ENCODE measurements around the gene ZCCHC8. TPM values are rescaled to one million over a fixed set of nuclear protein-coding genes. Genes with fewer than 3 reads are reported as not detected.

Gene ZCCHC8
- total RNA-seq (2022): 33.4 and 41.8 TPM in 2 replicates
- Bru-seq, nascent RNA: percentile 86 among the genes with signal in this experiment
- BruChase-seq, experiment 1, labeled RNA remaining after a 6-hour chase: percentile 85 among the genes with signal in this experiment
- BruChase-seq, experiment 2, labeled RNA remaining after a 2-hour chase: percentile 93 among the genes with signal in this experiment
- long read RNA-seq, transcript ZCCHC8-210 (14 exons, 2,955 nt): major isoform, 18 of 29 reads
- long read RNA-seq, partial matches to known transcripts: 3 of 29 reads
- long read RNA-seq, other reads (novel, unspliced or antisense): 7 of 29 reads

DNA sequence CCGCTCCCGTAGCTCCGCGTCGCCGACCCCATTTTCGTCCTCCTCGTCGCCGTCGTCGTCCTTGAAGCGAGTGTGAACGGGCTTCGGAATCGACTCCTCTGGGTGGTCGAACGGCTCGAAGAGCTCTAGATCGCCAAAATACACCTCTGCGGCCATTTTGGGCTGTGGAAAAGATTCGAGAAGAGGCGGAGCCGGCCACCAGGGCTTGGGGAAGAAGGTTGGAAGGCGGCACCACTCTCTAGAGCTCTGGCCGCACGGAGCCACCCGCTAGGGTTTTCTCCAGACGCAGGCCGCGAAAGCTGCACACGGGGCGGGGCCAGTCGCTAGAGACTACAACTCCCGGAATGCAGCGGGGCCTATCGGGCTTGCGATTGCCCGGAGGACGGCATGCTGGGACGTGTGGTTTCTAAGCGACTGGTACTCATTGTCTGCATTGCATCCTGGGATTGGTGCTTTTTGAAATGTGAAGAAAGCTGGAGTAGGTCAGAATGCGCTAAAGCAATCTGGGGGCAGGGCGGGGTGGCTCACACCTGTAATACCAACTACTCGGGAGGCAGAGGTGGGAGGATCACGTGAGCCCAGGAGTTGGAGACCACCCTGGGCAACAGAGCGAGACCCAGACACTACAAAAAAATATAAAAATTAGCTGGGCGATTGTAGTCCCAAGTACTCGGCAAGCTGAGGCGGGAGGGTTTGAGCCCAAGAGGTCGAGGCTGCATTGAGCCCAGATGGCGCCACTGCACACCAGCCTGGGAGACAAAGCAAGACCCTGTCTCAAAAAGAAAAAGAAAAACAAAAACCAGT, at the start of gene ZCCHC8:
TSS of gene ZCCHC8 (minus strand) at position 248 of the 804 bp plus-strand sequence. CDS start at position 156, 92 bp downstream.
- intact Hi-C loops (cut with micrococcal nuclease): loop anchor here (1.0 to 2.0 kb wide), 3 partner anchors 18 to 101 kb away; partner anchors contain the start of gene CLIP1
- Mint-ChIP-seq H3K4me1 (ENCODE audit: insufficient read depth, unreplicated experiment) (peaks cover 11% of the 10 kb centered on the region), H3K9me3 (ENCODE audit: unreplicated experiment) (no peaks in the 10 kb centered on the region), H3K27me3 (ENCODE audit: insufficient read depth, unreplicated experiment) (no peaks in the 10 kb centered on the region), H3K27ac (ENCODE audit: low read depth, unreplicated experiment) (peak within 1 kb of the TSS; percentile 96), H3K4me3 (ENCODE audit: unreplicated experiment) (peak within 1 kb of the TSS; percentile 93), H3K36me3 (ENCODE audit: insufficient read depth, unreplicated experiment) (peaks cover 56% of the 10 kb centered on the region)
- POLR2A ChIA-PET: interaction anchor here (0.5 to 11.3 kb wide), 25 partner anchors 9 to 939 kb away, joined by 3 to 271 read pairs (median 5); partner anchors contain the start of genes ABCB9, CLIP1, DIABLO and KNTC1
- BruUV-seq (replicated peaks): TSS peak; percentile 75
- TF ChIP-seq, protein P1, sequence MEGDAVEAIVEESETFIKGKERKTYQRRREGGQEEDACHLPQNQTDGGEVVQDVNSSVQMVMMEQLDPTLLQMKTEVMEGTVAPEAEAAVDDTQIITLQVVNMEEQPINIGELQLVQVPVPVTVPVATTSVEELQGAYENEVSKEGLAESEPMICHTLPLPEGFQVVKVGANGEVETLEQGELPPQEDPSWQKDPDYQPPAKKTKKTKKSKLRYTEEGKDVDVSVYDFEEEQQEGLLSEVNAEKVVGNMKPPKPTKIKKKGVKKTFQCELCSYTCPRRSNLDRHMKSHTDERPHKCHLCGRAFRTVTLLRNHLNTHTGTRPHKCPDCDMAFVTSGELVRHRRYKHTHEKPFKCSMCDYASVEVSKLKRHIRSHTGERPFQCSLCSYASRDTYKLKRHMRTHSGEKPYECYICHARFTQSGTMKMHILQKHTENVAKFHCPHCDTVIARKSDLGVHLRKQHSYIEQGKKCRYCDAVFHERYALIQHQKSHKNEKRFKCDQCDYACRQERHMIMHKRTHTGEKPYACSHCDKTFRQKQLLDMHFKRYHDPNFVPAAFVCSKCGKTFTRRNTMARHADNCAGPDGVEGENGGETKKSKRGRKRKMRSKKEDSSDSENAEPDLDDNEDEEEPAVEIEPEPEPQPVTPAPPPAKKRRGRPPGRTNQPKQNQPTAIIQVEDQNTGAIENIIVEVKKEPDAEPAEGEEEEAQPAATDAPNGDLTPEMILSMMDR (IDR thresholded peaks at IDR 0.05; ENCODE audit: unreplicated experiment): no peak
- CTCF ChIA-PET: interaction anchor here (0.5 to 4.7 kb wide), 6 partner anchors 10 to 1094 kb away, joined by 3 to 27 read pairs (median 4); no protein-coding TSS in a partner anchor
- DNase-seq (ENCODE audit: unreplicated experiment): peak; percentile 99

GRCh38 chr12:122547330-122547729, 46.6 kb upstream of the ZCCHC8 start:
- BruUV-seq (replicated peaks): no TSS peak
- CTCF ChIA-PET: no interaction called here
- no peak overlapping the region for H3K4me3 Mint-ChIP-seq (ENCODE audit: unreplicated experiment)
- DNase-seq (ENCODE audit: unreplicated experiment): no peak
- H3K27me3 Mint-ChIP-seq (ENCODE audit: insufficient read depth, unreplicated experiment): no peaks in the 10 kb centered on the region
- H3K36me3 Mint-ChIP-seq (ENCODE audit: insufficient read depth, unreplicated experiment): peaks cover 36% of the 10 kb centered on the region
- no peak overlapping the region for H3K27ac Mint-ChIP-seq (ENCODE audit: low read depth, unreplicated experiment)
- TF ChIP-seq, protein P1 (IDR thresholded peaks at IDR 0.05; ENCODE audit: unreplicated experiment): no peak
- intact Hi-C loops (cut with micrococcal nuclease): no loop called here
- no peaks in the 10 kb centered on the region for H3K9me3 Mint-ChIP-seq (ENCODE audit: unreplicated experiment)
- no peaks in the 10 kb centered on the region for H3K4me1 Mint-ChIP-seq (ENCODE audit: insufficient read depth, unreplicated experiment)
- POLR2A ChIA-PET: interaction anchor here (0.9 to 1.3 kb wide), 2 partner anchors 8 to 12 kb away, joined by 3 to 4 read pairs; no protein-coding TSS in a partner anchor

- no peak overlapping the region for H3K4me3 Mint-ChIP-seq (ENCODE audit: unreplicated experiment)
- ChIA-PET POLR2A (interaction anchor here (1.3 kb wide), 1 partner anchor 11 kb away, joined by 3 read pairs; no protein-coding TSS in a partner anchor), CTCF (no interaction called here)
- no peaks in the 10 kb centered on the region for H3K9me3 Mint-ChIP-seq (ENCODE audit: unreplicated experiment)
- intact Hi-C loops (cut with micrococcal nuclease): no loop called here
- peaks cover 35% of the 10 kb centered on the region for H3K36me3 Mint-ChIP-seq (ENCODE audit: insufficient read depth, unreplicated experiment)
- DNase-seq (ENCODE audit: unreplicated experiment): no peak
- no peaks in the 10 kb centered on the region for H3K4me1 Mint-ChIP-seq (ENCODE audit: insufficient read depth, unreplicated experiment)
- no peak overlapping the region for H3K27ac Mint-ChIP-seq (ENCODE audit: low read depth, unreplicated experiment)
- TF ChIP-seq, protein P1 (IDR thresholded peaks at IDR 0.05; ENCODE audit: unreplicated experiment): no peak
- BruUV-seq (replicated peaks): no TSS peak
- no peaks in the 10 kb centered on the region for H3K27me3 Mint-ChIP-seq (ENCODE audit: insufficient read depth, unreplicated experiment)
Measured at GRCh38 chr12:122545855-122546254, 45.1 kb upstream of the ZCCHC8 start.

GRCh38 chr12:122544537-122544936, 43.8 kb upstream of the ZCCHC8 start:
- CTCF ChIA-PET: interaction anchor here (0.7 kb wide), 1 partner anchor 751 kb away, joined by 4 read pairs; the partner anchor contains the start of gene RHOF
- no peak for DNase-seq (ENCODE audit: unreplicated experiment)
- no peaks in the 10 kb centered on the region for H3K4me1 Mint-ChIP-seq (ENCODE audit: insufficient read depth, unreplicated experiment)
- POLR2A ChIA-PET: interaction anchor here (1.1 kb wide), 1 partner anchor 11 kb away, joined by 3 read pairs; no protein-coding TSS in a partner anchor
- TF ChIP-seq, protein P1 (IDR thresholded peaks at IDR 0.05; ENCODE audit: unreplicated experiment): no peak
- intact Hi-C loops (cut with micrococcal nuclease): no loop called here
- H3K27me3 Mint-ChIP-seq (ENCODE audit: insufficient read depth, unreplicated experiment): no peaks in the 10 kb centered on the region
- H3K4me3 Mint-ChIP-seq (ENCODE audit: unreplicated experiment): no peak overlapping the region
- H3K9me3 Mint-ChIP-seq (ENCODE audit: unreplicated experiment): no peaks in the 10 kb centered on the region
- H3K27ac Mint-ChIP-seq (ENCODE audit: low read depth, unreplicated experiment): no peak overlapping the region
- BruUV-seq (replicated peaks): no TSS peak
- peaks cover 39% of the 10 kb centered on the region for H3K36me3 Mint-ChIP-seq (ENCODE audit: insufficient read depth, unreplicated experiment)

Measured in MCF 10A (cell line).